B cell (primary cell): Measurements from ENCODE around the gene HIC1. TPM values are rescaled to one million over a fixed set of nuclear protein-coding genes. Genes with fewer than 3 reads are reported as not detected.

Experiments used
- ATAC-seq: fragments of 200-7000 bp; cut with Tn5 transposase; one replicate; pipeline ENCODE4 v1.10.0; 2021; ENCODE audit warnings: low read depth, mild to moderate bottlenecking, moderate number of reproducible peaks, moderate library complexity
- CTCF ChIA-PET: fragments of 350-600 bp; sonication (Branson Sonifier 250); formaldehyde crosslinking; loops from one replicate; lab custom pipeline; 2021; ENCODE audit warnings: antibody characterized with exemption, inconsistent platforms; lab: Charles Lee
- POLR2A ChIA-PET: fragments of 350-600 bp; sonication (Branson Sonifier 250); formaldehyde crosslinking; loops from one replicate; lab custom pipeline; 2021; ENCODE audit warnings: antibody characterized with exemption; lab: Charles Lee
- DNase-seq: peaks from one replicate; pipeline ENCODE4 v3.0.0; 2013
- H2AFZ ChIP-seq: 2 replicates; pipeline ENCODE4 v1.6.1; 2012; ENCODE audit warnings: mild to moderate bottlenecking, low read depth, low read length; ENCODE audit not compliant: insufficient read depth, poor library complexity, severe bottlenecking
- H3K27ac ChIP-seq, 2 donors: 1 replicate in 1 of 2; 2 replicates in 1 of 2; pipeline ENCODE4 v1.5.1; 2012 to 2013; ENCODE audit warnings: low read length in 2 of 2, mild to moderate bottlenecking in 2 of 2, moderate library complexity in 1 of 2
- H3K27me3 ChIP-seq, 4 experiments: fragments of 200-600 bp in 1 of 4; sonication (generic) in 1 of 4; replicated peaks in 1 of 4; 1 replicate in 2 of 4; 2 replicates in 2 of 4; pipeline versions ENCODE4 v1.6.1 to v1.7.0; 2013 to 2016; ENCODE audit warnings: low read length in 3 of 4, mild to moderate bottlenecking in 2 of 4, mixed read lengths in 1 of 4, moderate library complexity in 1 of 4; ENCODE audit not compliant: insufficient read depth in 4 of 4, control insufficient read depth in 3 of 4; ENCODE audit errors: control extremely low read depth in 1 of 4
- H3K36me3 ChIP-seq, 2 experiments: replicated peaks in 1 of 2; 1 replicate in 1 of 2; 2 replicates in 1 of 2; pipeline versions ENCODE4 v1.6.1 to v1.7.1; 2013; ENCODE audit warnings: low read length in 1 of 2; ENCODE audit not compliant: insufficient read depth in 2 of 2, control insufficient read depth in 1 of 2; ENCODE audit errors: control extremely low read depth in 1 of 2, extremely low read depth in 1 of 2
- H3K4me1 ChIP-seq, 2 donors: fragments of 200-600 bp in 1 of 2; sonication (generic) in 1 of 2; 1 replicate in 1 of 2; 2 replicates in 1 of 2; pipeline versions ENCODE4 v1.5.1 to v1.6.1; 2013 to 2017; ENCODE audit warnings: low read length in 2 of 2; ENCODE audit not compliant: control insufficient read depth in 2 of 2, insufficient read depth in 2 of 2
- H3K4me2 ChIP-seq: replicated peaks from 2 replicates; pipeline ENCODE3; 2012; ENCODE audit warnings: mild to moderate bottlenecking, low read depth, low read length; ENCODE audit not compliant: poor library complexity, severe bottlenecking
- H3K4me3 ChIP-seq, 5 experiments: fragments of 200-600 bp in 1 of 5; sonication (generic) in 1 of 5; 1 replicate in 3 of 5; 2 replicates in 2 of 5; pipeline versions ENCODE4 v1.5.1 to v1.7.0; 2011 to 2016; ENCODE audit warnings: low read length in 4 of 5, mild to moderate bottlenecking in 4 of 5, low read depth in 2 of 5, control low read depth in 1 of 5, moderate library complexity in 1 of 5; ENCODE audit not compliant: insufficient read depth in 1 of 5; ENCODE audit errors: control extremely low read depth in 1 of 5, extremely low read depth in 1 of 5
- H3K79me2 ChIP-seq: fragments of 200-600 bp; sonication (generic); one replicate; pipeline ENCODE4 v1.6.0; 2016; ENCODE audit warnings: low read length; ENCODE audit not compliant: control insufficient read depth, insufficient read depth
- H3K9ac ChIP-seq: fragments of 200-600 bp; sonication (generic); 2 replicates; pipeline ENCODE4 v1.6.1; 2017; ENCODE audit warnings: mild to moderate bottlenecking, low read length, moderate library complexity
- H3K9me3 ChIP-seq, 3 donors: one replicate each; pipeline versions ENCODE4 v1.6.1 to v1.7.1; 2013; ENCODE audit warnings: low read length in 2 of 3; ENCODE audit not compliant: control insufficient read depth in 2 of 3, insufficient read depth in 1 of 3; ENCODE audit errors: control extremely low read depth in 1 of 3
- H4K20me1 ChIP-seq: 2 replicates; pipeline ENCODE4 v1.6.0; 2012; ENCODE audit warnings: mild to moderate bottlenecking, low read length; ENCODE audit not compliant: insufficient read depth, control insufficient read depth, poor library complexity, severe bottlenecking
- H3K27ac Mint-ChIP-seq: one replicate; pipeline ENCODE4 v1.8.0; 2021; ENCODE audit warnings: mixed read lengths
- H3K27me3 Mint-ChIP-seq: one replicate; pipeline ENCODE4 v1.8.0; 2021; ENCODE audit warnings: mixed read lengths
- H3K4me1 Mint-ChIP-seq: one replicate; pipeline ENCODE4 v1.8.0; 2021; ENCODE audit warnings: mixed read lengths
- H3K4me3 Mint-ChIP-seq: one replicate; pipeline ENCODE4 v1.8.0; 2021; ENCODE audit warnings: mixed read lengths
- H3K9me3 Mint-ChIP-seq: one replicate; pipeline ENCODE4 v1.8.0; 2022; ENCODE audit warnings: mixed read lengths; ENCODE audit not compliant: insufficient read depth
- CTCF ChIP-seq: fragments of 200-600 bp; IDR thresholded peaks from one replicate; pipeline ENCODE4 v1.8.0; 2022; ENCODE audit warnings: antibody characterized with exemption, mild to moderate bottlenecking
- EZH2 ChIP-seq: IDR thresholded peaks from 2 replicates; pipeline ENCODE4 v1.6.1; 2012; ENCODE audit warnings: borderline replicate concordance, low read depth, mild to moderate bottlenecking, moderate library complexity, low read length; ENCODE audit not compliant: insufficient read depth, poor library complexity, severe bottlenecking
- WGBS: methylation state at CpG from one replicate; pipeline ENCODE4 v1.1.5; 2013; ENCODE audit warnings: missing lambda C conversion rate; ENCODE audit not compliant: insufficient coverage; 5-methylcytosine and 5-hydroxymethylcytosine counted together
- intact Hi-C: fragments of 100-400 bp; cut with micrococcal nuclease; formaldehyde crosslinking; loops from one replicate; pipeline ENCODE4 v1.10.0; 2022
- polyA plus RNA-seq: library from polyadenylated mRNA; depleted of rRNA; stranded (reverse); fragments of >200 nt; gene quantifications from 2 replicates; pipeline ENCODE4 v1.2.3, GENCODE V29; 2012
- total RNA-seq, 2 donors: library from RNA; stranded (reverse); fragments of 120-200 nt in 1 of 2; gene quantifications; 1 replicate in 1 of 2; 2 replicates in 1 of 2; pipeline versions ENCODE4 v1.2.3 to v1.2.4, GENCODE V29; 2013 to 2022

The HIC1 gene
- total and polyA plus RNA-seq, 2 donors (not counting 1 experiment from before 2014, with no cell fraction given), result 0.46 to 1.9 TPM

GRCh38 chr17:2028737-2029136, 26.2 kb upstream of the HIC1 start:
- no peak overlapping the region for H3K9ac ChIP-seq
- Mint-ChIP-seq H3K27ac (no peak overlapping the region), H3K27me3 (peaks cover 22% of the 10 kb centered on the region), H3K9me3 (no peaks in the 10 kb centered on the region), H3K4me3 (no peak overlapping the region), H3K4me1 (peaks cover 36% of the 10 kb centered on the region)
- TF ChIP-seq EZH2, result no peak
- TF ChIP-seq CTCF, result no peak
- WGBS, result 53% methylated on average over 6 of the region's 6 CpGs
- H3K9me3 ChIP-seq, result peaks cover 0 to 13% (median 0%) of the 10 kb centered on the region in 3 donors
- DNase-seq, result no peak
- H3K4me1 ChIP-seq, result peaks cover 33 to 48% of the 10 kb centered on the region in 2 donors
- peaks cover 35% of the 10 kb centered on the region for H4K20me1 ChIP-seq
- H2AFZ ChIP-seq, result no peak overlapping the region
- intact Hi-C loops, result no loop called here
- H3K4me2 ChIP-seq, result no peak overlapping the region
- peaks cover 0 to 46% (median 15%) of the 10 kb centered on the region in 4 experiments for H3K27me3 ChIP-seq
- no peak overlapping the region for H3K27ac ChIP-seq
- H3K4me3 ChIP-seq, result no peak overlapping the region
- ChIA-PET POLR2A (no interaction called here), CTCF (interaction anchor here (1.0 kb wide), 1 partner anchor 12 kb away, joined by 3 read pairs; no protein-coding TSS in a partner anchor)
- H3K36me3 ChIP-seq, result peaks cover 0 to 10% of the 10 kb centered on the region in 2 experiments
- peaks cover 30% of the 10 kb centered on the region for H3K79me2 ChIP-seq
- ATAC-seq, result no peak
